HEK293 (cell line): ENCODE data around the gene CD2AP.
A peak's percentile ranks its signal among the peaks of the same experiment; 100 is the strongest.

Experiments
- CTCF ChIA-PET: fragments of 350-600 bp; formaldehyde crosslinking; extraction: SDS; loops from one replicate; lab custom pipeline; 2021; ENCODE audit warnings: antibody characterized with exemption; lab: Yijun Ruan, JAX
- POLR2A ChIA-PET: fragments of 300-600 bp; formaldehyde crosslinking; extraction: SDS; loops from one replicate; lab custom pipeline; 2020; ENCODE audit warnings: antibody characterized with exemption, inconsistent platforms; lab: Yijun Ruan, JAX
- H3K27ac ChIP-seq: fragments of 200-500 bp; sonication (Bioruptor generic); 2 replicates; pipeline ENCODE4 v1.5.1; 2014; ENCODE audit warnings: low read depth, low read length, control low read depth, inconsistent platforms; ENCODE audit errors: extremely low read depth
- H3K36me3 ChIP-seq, 2 experiments: fragments of 200-500 bp in 1 of 2; sonication (Bioruptor generic) in 1 of 2; 1 replicate in 1 of 2; 2 replicates in 1 of 2; pipeline ENCODE4 v1.5.1; 2014 to 2017; ENCODE audit warnings: inconsistent platforms in 2 of 2, low read length in 2 of 2; ENCODE audit not compliant: control insufficient read depth in 2 of 2, insufficient read depth in 1 of 2
- H3K4me1 ChIP-seq: fragments of 200-500 bp; sonication (Bioruptor generic); 2 replicates; pipeline ENCODE4 v1.5.1; 2014; ENCODE audit warnings: mild to moderate bottlenecking, low read length, inconsistent platforms; ENCODE audit not compliant: control insufficient read depth, insufficient read depth
- H3K4me3 ChIP-seq: 2 replicates; pipeline ENCODE4 v1.5.1; 2011; ENCODE audit warnings: low read depth, mild to moderate bottlenecking, control low read depth, low read length, moderate library complexity
- H3K9me3 ChIP-seq: fragments of 200-500 bp; sonication (Bioruptor generic); 2 replicates; pipeline ENCODE4 v1.5.1; 2014; ENCODE audit warnings: low read depth, low read length, inconsistent platforms; ENCODE audit not compliant: control insufficient read depth, insufficient read depth
- HOXD13 ChIP-seq: sonication (generic); formaldehyde crosslinking; IDR thresholded peaks from 2 replicates; pipeline ENCODE4 v1.8.0; 2022; ENCODE audit warnings: missing genetic modification reagents, borderline replicate concordance
- KLF9 ChIP-seq: fragments of 450-650 bp; formaldehyde crosslinking; IDR thresholded peaks from 2 replicates; pipeline ENCODE4 v1.5.1; 2016; ENCODE audit warnings: missing biosample characterization, missing genetic modification characterization, low read depth
- MYNN ChIP-seq: fragments of 450-650 bp; formaldehyde crosslinking; IDR thresholded peaks from 2 replicates; pipeline ENCODE4 v1.5.1; 2016; ENCODE audit warnings: missing biosample characterization, missing genetic modification characterization, borderline replicate concordance
- SP3 ChIP-seq: fragments of 450-650 bp; formaldehyde crosslinking; IDR thresholded peaks from 2 replicates; pipeline ENCODE4 v1.5.1; 2016; ENCODE audit warnings: missing biosample characterization, missing genetic modification characterization
- WT1 ChIP-seq: fragments of 450-650 bp; formaldehyde crosslinking; IDR thresholded peaks from 2 replicates; pipeline ENCODE4 v1.5.1; 2016; ENCODE audit warnings: missing biosample characterization, missing genetic modification characterization
- ZIC2 ChIP-seq: fragments of 450-650 bp; formaldehyde crosslinking; IDR thresholded peaks from 2 replicates; pipeline ENCODE4 v1.5.1; 2016; ENCODE audit warnings: missing biosample characterization, missing genetic modification characterization
- ZNF354C ChIP-seq: fragments of 450-650 bp; formaldehyde crosslinking; IDR thresholded peaks from 2 replicates; pipeline ENCODE4 v1.5.1; 2016; ENCODE audit warnings: missing biosample characterization, missing genetic modification characterization, low read depth, borderline replicate concordance
- ZNF416 ChIP-seq: fragments of 450-650 bp; formaldehyde crosslinking; IDR thresholded peaks from 2 replicates; pipeline ENCODE4 v1.5.1; 2016; ENCODE audit warnings: missing biosample characterization, missing genetic modification characterization
- ZNF48 ChIP-seq: fragments of 450-650 bp; formaldehyde crosslinking; IDR thresholded peaks from 2 replicates; pipeline ENCODE4 v1.5.1; 2016; ENCODE audit warnings: missing biosample characterization, missing genetic modification characterization
- ZNF621 ChIP-seq: fragments of 450-650 bp; formaldehyde crosslinking; IDR thresholded peaks from 2 replicates; pipeline ENCODE4 v1.5.1; 2017; ENCODE audit warnings: missing biosample characterization, missing genetic modification characterization
- TF ChIP-seq, protein P1 (sequence below): fragments of 450-650 bp; formaldehyde crosslinking; IDR thresholded peaks from 2 replicates; pipeline ENCODE4 v1.5.1; 2016; ENCODE audit warnings: missing biosample characterization, missing genetic modification characterization, low read depth
- TF ChIP-seq, protein P2 (sequence below): fragments of 450-650 bp; formaldehyde crosslinking; IDR thresholded peaks from 2 replicates; pipeline ENCODE4 v1.5.1; 2017; ENCODE audit warnings: missing biosample characterization, missing genetic modification characterization
- TF ChIP-seq, protein P3 (sequence below): fragments of 450-650 bp; formaldehyde crosslinking; IDR thresholded peaks from 2 replicates; pipeline ENCODE4 v1.5.1; 2016; ENCODE audit warnings: missing biosample characterization, missing genetic modification characterization

CD2AP gene

DNA sequence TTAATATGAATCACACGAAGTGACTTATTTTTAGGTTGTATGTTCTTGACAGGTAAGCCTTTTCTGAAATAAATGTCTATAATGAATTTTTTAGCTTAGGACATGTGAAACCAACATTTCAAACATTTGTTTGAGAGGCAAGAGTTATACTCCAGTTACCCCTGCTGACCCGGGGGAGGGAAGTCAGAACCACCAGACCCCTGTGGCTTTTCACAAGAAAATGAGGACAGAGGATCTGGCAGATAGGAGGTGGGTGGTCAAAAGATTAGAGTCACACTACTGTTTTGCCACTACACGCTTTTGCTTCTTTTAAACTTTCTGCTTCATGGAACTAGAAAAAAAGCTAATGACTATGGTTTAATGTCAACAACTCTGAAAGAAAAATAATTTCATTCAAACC, 193.3 kb downstream of the CD2AP start:
- 0 out of 2 replicates have a peak overlapping the region, but pooled peaks have one; percentile 42 for H3K27ac ChIP-seq
- ChIA-PET CTCF (interaction anchor here (0.6 kb wide), 1 partner anchor 58 kb away, joined by 4 read pairs; no protein-coding TSS in a partner anchor), POLR2A (interaction anchor here (1.1 kb wide), 1 partner anchor 15 kb away, joined by 8 read pairs; no protein-coding TSS in a partner anchor)
- H3K36me3 ChIP-seq: no peaks in the 10 kb centered on the region
- H3K4me3 ChIP-seq: no peak overlapping the region
- no peak for TF ChIP-seq ZNF48
- TF ChIP-seq ZIC2 (tag by site-specific recombination): peak; percentile 23
- no peaks in the 10 kb centered on the region for H3K9me3 ChIP-seq
- peaks cover 19% of the 10 kb centered on the region for H3K4me1 ChIP-seq

DNA sequence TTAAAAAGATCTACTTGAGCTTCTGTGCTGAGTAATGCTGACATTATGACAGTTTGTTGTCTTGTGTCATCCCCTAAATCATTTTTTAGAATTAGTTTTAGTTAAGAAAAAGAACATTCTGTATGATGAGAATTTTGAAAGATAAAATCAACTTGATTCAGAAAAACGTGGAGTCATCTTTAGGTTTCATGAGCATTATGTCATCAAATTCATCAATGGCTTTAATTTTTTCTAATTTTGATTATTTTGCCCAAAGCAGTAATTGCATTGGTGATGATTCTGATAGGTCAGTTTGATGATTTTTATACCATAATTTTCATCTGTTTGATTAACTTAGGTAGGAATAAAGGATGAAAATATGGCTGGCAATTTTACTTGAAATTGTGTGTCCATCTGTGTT, 194.2 kb downstream of the CD2AP start:
- POLR2A ChIA-PET: no interaction called here
- no peak overlapping the region for H3K27ac ChIP-seq
- H3K4me1 ChIP-seq: peaks cover 19% of the 10 kb centered on the region
- CTCF ChIA-PET: interaction anchor here (1.4 kb wide), 1 partner anchor 63 kb away, joined by 6 read pairs; no protein-coding TSS in a partner anchor
- no peaks in the 10 kb centered on the region for H3K36me3 ChIP-seq
- TF ChIP-seq, protein P1, sequence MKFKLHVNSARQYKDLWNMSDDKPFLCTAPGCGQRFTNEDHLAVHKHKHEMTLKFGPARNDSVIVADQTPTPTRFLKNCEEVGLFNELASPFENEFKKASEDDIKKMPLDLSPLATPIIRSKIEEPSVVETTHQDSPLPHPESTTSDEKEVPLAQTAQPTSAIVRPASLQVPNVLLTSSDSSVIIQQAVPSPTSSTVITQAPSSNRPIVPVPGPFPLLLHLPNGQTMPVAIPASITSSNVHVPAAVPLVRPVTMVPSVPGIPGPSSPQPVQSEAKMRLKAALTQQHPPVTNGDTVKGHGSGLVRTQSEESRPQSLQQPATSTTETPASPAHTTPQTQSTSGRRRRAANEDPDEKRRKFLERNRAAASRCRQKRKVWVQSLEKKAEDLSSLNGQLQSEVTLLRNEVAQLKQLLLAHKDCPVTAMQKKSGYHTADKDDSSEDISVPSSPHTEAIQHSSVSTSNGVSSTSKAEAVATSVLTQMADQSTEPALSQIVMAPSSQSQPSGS (tag by site-specific recombination): peak; percentile 53; the same call in 1 of the 2 replicates
- TF ChIP-seq ZNF354C: no peak
- H3K9me3 ChIP-seq: no peaks in the 10 kb centered on the region
- H3K4me3 ChIP-seq: no peak overlapping the region

DNA sequence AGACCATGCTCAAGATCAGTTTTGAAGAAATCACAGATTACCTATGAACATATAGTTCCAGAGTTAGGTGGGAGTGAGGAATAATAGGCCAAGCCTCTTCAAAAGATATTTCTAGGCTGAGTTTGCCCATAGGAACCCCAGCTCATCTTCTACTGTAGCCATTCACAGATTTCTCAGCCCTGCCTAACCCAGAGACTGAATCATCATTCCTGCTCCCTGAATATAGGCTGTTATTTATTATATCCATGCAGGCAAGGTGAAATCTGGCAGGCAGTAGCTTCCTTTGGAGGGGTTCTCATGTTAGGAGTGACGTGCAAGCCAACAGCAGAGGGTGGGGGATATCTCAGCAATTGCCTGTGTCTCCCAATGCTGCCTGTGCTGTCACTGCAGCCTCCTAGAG, 195.2 kb downstream of the CD2AP start:
- H3K9me3 ChIP-seq: no peaks in the 10 kb centered on the region
- H3K4me3 ChIP-seq: no peak overlapping the region
- peaks cover 19% of the 10 kb centered on the region for H3K4me1 ChIP-seq
- no peak for TF ChIP-seq MYNN
- TF ChIP-seq ZNF621 (tag by site-specific recombination): no peak
- no peak for TF ChIP-seq HOXD13 (CRISPR knock-in tag)
- no peak for TF ChIP-seq SP3 (tag by site-specific recombination)
- TF ChIP-seq, protein P2, sequence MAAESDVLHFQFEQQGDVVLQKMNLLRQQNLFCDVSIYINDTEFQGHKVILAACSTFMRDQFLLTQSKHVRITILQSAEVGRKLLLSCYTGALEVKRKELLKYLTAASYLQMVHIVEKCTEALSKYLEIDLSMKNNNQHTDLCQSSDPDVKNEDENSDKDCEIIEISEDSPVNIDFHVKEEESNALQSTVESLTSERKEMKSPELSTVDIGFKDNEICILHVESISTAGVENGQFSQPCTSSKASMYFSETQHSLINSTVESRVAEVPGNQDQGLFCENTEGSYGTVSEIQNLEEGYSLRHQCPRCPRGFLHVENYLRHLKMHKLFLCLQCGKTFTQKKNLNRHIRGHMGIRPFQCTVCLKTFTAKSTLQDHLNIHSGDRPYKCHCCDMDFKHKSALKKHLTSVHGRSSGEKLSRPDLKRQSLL (tag by site-specific recombination): no peak
- TF ChIP-seq WT1 (tag by site-specific recombination): no peak
- POLR2A ChIA-PET: interaction anchor here (1.0 kb wide), 1 partner anchor 195 kb away, joined by 3 read pairs; the partner anchor contains the start of gene CD2AP
- no peak overlapping the region for H3K27ac ChIP-seq
- H3K36me3 ChIP-seq: no peaks in the 10 kb centered on the region
- CTCF ChIA-PET: interaction anchor here (1.4 to 1.6 kb wide), 2 partner anchors 61 to 115 kb away, joined by 3 to 6 read pairs; no protein-coding TSS in a partner anchor

DNA sequence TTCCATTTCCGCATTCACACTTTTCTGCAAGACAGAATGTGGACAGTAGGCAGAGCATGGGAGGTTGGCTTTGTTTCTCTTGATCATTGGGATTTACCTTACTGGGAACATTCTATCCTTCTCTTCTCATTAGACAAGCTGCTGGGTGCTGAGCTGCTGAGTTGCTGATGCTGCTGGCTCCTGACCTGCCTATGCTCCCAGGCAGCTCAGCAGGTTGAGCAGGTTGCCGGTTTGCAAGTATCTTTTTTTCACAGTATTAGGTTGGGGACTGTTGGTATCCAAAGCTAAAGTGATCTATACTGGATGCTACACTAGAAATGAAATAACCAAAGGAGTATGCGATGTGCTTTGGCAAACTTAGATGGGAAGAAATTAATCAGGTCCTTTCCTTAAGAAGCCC, 197.1 kb downstream of the CD2AP start:
- TF ChIP-seq HOXD13 (CRISPR knock-in tag) (no peak), KLF9 (tag by site-specific recombination) (no peak), ZNF416 (tag by site-specific recombination) (no peak)
- TF ChIP-seq, protein P3, sequence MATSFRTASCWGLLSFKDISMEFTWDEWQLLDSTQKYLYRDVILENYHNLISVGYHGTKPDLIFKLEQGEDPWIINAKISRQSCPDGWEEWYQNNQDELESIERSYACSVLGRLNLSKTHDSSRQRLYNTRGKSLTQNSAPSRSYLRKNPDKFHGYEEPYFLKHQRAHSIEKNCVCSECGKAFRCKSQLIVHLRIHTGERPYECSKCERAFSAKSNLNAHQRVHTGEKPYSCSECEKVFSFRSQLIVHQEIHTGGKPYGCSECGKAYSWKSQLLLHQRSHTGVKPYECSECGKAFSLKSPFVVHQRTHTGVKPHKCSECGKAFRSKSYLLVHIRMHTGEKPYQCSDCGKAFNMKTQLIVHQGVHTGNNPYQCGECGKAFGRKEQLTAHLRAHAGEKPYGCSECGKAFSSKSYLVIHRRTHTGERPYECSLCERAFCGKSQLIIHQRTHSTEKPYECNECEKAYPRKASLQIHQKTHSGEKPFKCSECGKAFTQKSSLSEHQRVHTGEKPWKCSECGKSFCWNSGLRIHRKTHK (tag by site-specific recombination): no peak
- peaks cover 17% of the 10 kb centered on the region for H3K4me1 ChIP-seq
- ChIA-PET CTCF (interaction anchor here (2.0 kb wide), 1 partner anchor 60 kb away, joined by 7 read pairs; no protein-coding TSS in a partner anchor), POLR2A (no interaction called here)
- no peak overlapping the region for H3K27ac ChIP-seq
- no peaks in the 10 kb centered on the region for H3K9me3 ChIP-seq
- H3K4me3 ChIP-seq: no peak overlapping the region
- no peaks in the 10 kb centered on the region for H3K36me3 ChIP-seq
